Measurements from ENCODE around the gene CCDC78. TPM values are rescaled to one million over a fixed set of nuclear protein-coding genes. Genes with fewer than 3 reads are reported as not detected.

The CCDC78 gene
- total RNA-seq, 1 experiment from 2014 or later: 20.2 TPM

- TF ChIP-seq SOX15 (CRISPR knock-in tag; IDR thresholded peaks at IDR 0.05): no peak
- no peak for TF ChIP-seq KAT7 (CRISPR knock-in tag; IDR thresholded peaks at IDR 0.05; ENCODE audit: borderline replicate concordance)
- TF ChIP-seq, protein P1, sequence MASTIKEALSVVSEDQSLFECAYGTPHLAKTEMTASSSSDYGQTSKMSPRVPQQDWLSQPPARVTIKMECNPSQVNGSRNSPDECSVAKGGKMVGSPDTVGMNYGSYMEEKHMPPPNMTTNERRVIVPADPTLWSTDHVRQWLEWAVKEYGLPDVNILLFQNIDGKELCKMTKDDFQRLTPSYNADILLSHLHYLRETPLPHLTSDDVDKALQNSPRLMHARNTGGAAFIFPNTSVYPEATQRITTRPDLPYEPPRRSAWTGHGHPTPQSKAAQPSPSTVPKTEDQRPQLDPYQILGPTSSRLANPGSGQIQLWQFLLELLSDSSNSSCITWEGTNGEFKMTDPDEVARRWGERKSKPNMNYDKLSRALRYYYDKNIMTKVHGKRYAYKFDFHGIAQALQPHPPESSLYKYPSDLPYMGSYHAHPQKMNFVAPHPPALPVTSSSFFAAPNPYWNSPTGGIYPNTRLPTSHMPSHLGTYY (CRISPR knock-in tag; IDR thresholded peaks at IDR 0.05): no peak
- TF ChIP-seq JUN (CRISPR knock-in tag; IDR thresholded peaks at IDR 0.05): peak; percentile 55
- no peak for TF ChIP-seq ELF4 (CRISPR knock-in tag; IDR thresholded peaks at IDR 0.05; ENCODE audit: low read depth)
- no peak for TF ChIP-seq FOXJ3 (CRISPR knock-in tag; IDR thresholded peaks at IDR 0.05; ENCODE audit: borderline replicate concordance)
- TF ChIP-seq E2F1 (CRISPR knock-in tag; IDR thresholded peaks at IDR 0.05): no peak; the same call in 1 of the 2 replicates
- TF ChIP-seq, protein P2, sequence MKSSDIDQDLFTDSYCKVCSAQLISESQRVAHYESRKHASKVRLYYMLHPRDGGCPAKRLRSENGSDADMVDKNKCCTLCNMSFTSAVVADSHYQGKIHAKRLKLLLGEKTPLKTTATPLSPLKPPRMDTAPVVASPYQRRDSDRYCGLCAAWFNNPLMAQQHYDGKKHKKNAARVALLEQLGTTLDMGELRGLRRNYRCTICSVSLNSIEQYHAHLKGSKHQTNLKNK (CRISPR knock-in tag; IDR thresholded peaks at IDR 0.05): no peak
- no peak for TF ChIP-seq HMGA2 (CRISPR knock-in tag; IDR thresholded peaks at IDR 0.05)
- TF ChIP-seq ESRRA (CRISPR knock-in tag; IDR thresholded peaks at IDR 0.05; ENCODE audit: borderline replicate concordance): peak; percentile 73; the same call in 1 of the 2 replicates
- TF ChIP-seq EMX1 (CRISPR knock-in tag; IDR thresholded peaks at IDR 0.05): no peak
- TF ChIP-seq ATF1 (CRISPR knock-in tag; IDR thresholded peaks at IDR 0.05): no peak
- TF ChIP-seq TP53 (CRISPR knock-in tag; IDR thresholded peaks at IDR 0.05): no peak
- peak; percentile 70; the same call in 1 of the 2 replicates for TF ChIP-seq NFE2L1 (CRISPR knock-in tag; IDR thresholded peaks at IDR 0.05)
- no peak for TF ChIP-seq NR2C2 (CRISPR knock-in tag; IDR thresholded peaks at IDR 0.05)
- no peak for TF ChIP-seq GTF2I (CRISPR knock-in tag; conservative IDR thresholded peaks at IDR 0.05)
Observed at GRCh38 chr16:740764-741505, 14.7 kb upstream of the CCDC78 start, which contains the start of gene CIAO3 (continued).

- CTCF ChIA-PET: interaction anchor here (0.5 to 3.2 kb wide), 22 partner anchors 7 to 1042 kb away, joined by 3 to 28 read pairs (median 5); partner anchors contain the start of genes ANTKMT, CCDC78, CHTF18 and HAGHL
- H3K36me3 Mint-ChIP-seq: peaks cover 6% of the 10 kb centered on the region; the same call in 1 of the 2 replicates
- H3K27ac Mint-ChIP-seq: no peak overlapping the region
- POLR2A ChIA-PET: interaction anchor here (0.9 to 1.8 kb wide), 3 partner anchors 20 to 45 kb away, joined by 3 to 10 read pairs (median 4); partner anchors contain the start of genes ANTKMT and MSLN
- no peak for ATAC-seq
- peaks cover 14% of the 10 kb centered on the region for H3K4me1 Mint-ChIP-seq
- no peaks in the 10 kb centered on the region for H3K27me3 Mint-ChIP-seq (ENCODE audit: low read depth)
- no peaks in the 10 kb centered on the region for H3K9me3 Mint-ChIP-seq
- H3K4me3 Mint-ChIP-seq: peak overlapping the region; percentile 74
- DNase-seq (ENCODE audit: low spot score): no peak
- TF ChIP-seq JAZF1 (CRISPR knock-in tag; IDR thresholded peaks at IDR 0.05) (no peak), ATF2 (CRISPR knock-in tag; IDR thresholded peaks at IDR 0.05; ENCODE audit: borderline replicate concordance, low read depth) (no peak), SOX15 (CRISPR knock-in tag; IDR thresholded peaks at IDR 0.05) (no peak), GABPB1 (CRISPR knock-in tag; IDR thresholded peaks at IDR 0.05) (no peak), ETV6 (CRISPR knock-in tag; IDR thresholded peaks at IDR 0.05) (no peak), NR3C1 (CRISPR knock-in tag; conservative IDR thresholded peaks at IDR 0.05; ENCODE audit: low read depth) (no peak), ATF1 (CRISPR knock-in tag; IDR thresholded peaks at IDR 0.05) (no peak), HMGXB4 (CRISPR knock-in tag; IDR thresholded peaks at IDR 0.05) (no peak), PRDM15 (CRISPR knock-in tag; IDR thresholded peaks at IDR 0.05) (no peak), ZNF671 (CRISPR knock-in tag; IDR thresholded peaks at IDR 0.05) (no peak), EMX1 (CRISPR knock-in tag; IDR thresholded peaks at IDR 0.05) (no peak), MXD4 (CRISPR knock-in tag; IDR thresholded peaks at IDR 0.05; ENCODE audit: borderline replicate concordance) (no peak), HMGA2 (CRISPR knock-in tag; IDR thresholded peaks at IDR 0.05) (no peak), RORB (CRISPR knock-in tag; IDR thresholded peaks at IDR 0.05) (no peak)
- TF ChIP-seq, protein P3, sequence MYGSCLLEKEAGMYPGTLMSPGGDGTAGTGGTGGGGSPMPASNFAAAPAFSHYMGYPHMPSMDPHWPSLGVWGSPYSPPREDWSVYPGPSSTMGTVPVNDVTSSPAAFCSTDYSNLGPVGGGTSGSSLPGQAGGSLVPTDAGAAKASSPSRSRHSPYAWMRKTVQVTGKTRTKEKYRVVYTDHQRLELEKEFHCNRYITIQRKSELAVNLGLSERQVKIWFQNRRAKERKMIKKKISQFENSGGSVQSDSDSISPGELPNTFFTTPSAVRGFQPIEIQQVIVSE (CRISPR knock-in tag; IDR thresholded peaks at IDR 0.05; ENCODE audit: borderline replicate concordance): no peak
Observed at GRCh38 chr16:740459-740763, 14.2 kb upstream of the CCDC78 start.

Measured in WTC11 (cell line).